Endothelial cell of umbilical vein (primary cell): ENCODE data around the gene BCAP31. TPM values are rescaled to one million over a fixed set of nuclear protein-coding genes. Genes with fewer than 3 reads are reported as not detected.

ENCODE experiments used
- BruUV-seq: library from RNA; stranded (reverse); fragments of 400-500 nt; replicated peaks from 2 replicates; lab custom pipeline; 2021; lab: Mats Ljungman, UMichigan
- CTCF ChIA-PET: fragments of 300-600, 350-600 bp; sonication (Branson Sonifier 250); formaldehyde crosslinking; loops from one replicate; lab custom pipeline; 2021; ENCODE audit warnings: antibody characterized with exemption, inconsistent platforms; lab: Charles Lee
- POLR2A ChIA-PET: fragments of 300-600, 350-600 bp; sonication (Branson Sonifier 250); formaldehyde crosslinking; loops from one replicate; lab custom pipeline; 2021; ENCODE audit warnings: antibody characterized with exemption, inconsistent platforms; lab: Charles Lee
- DNase-seq: peaks from one replicate; pipeline ENCODE4 v3.0.0-alpha.2; 2011; ENCODE audit warnings: low read depth, low spot score
- FAIRE-seq: peaks from 2 replicates; lab custom pipeline; 2011; peaks lifted over from hg19 to GRCh38; lab: Jason Lieb, UNC
- H2AFZ ChIP-seq: 2 replicates; pipeline ENCODE4 v1.6.0; 2012; ENCODE audit warnings: low read depth, low read length, control low read depth, inconsistent platforms
- H3K27ac ChIP-seq: 2 replicates; pipeline ENCODE4 v1.5.1; 2011; ENCODE audit warnings: low read depth, mild to moderate bottlenecking, control low read depth, low read length, moderate library complexity; ENCODE audit not compliant: insufficient read depth
- H3K27me3 ChIP-seq, 2 experiments: 2 replicates each; pipeline versions ENCODE4 v1.6.0 to v1.6.1; 2011; ENCODE audit warnings: low read length in 2 of 2, mixed read lengths in 1 of 2; ENCODE audit not compliant: control insufficient read depth in 2 of 2, insufficient read depth in 2 of 2
- H3K36me3 ChIP-seq, 2 experiments: 2 replicates in 1 of 2; 3 replicates in 1 of 2; pipeline ENCODE4 v1.5.1; 2011; ENCODE audit warnings: low read length in 2 of 2, mild to moderate bottlenecking in 1 of 2, moderate library complexity in 1 of 2; ENCODE audit not compliant: control insufficient read depth in 2 of 2, insufficient read depth in 2 of 2; ENCODE audit errors: extremely low read depth in 1 of 2
- H3K4me1 ChIP-seq: 3 replicates; pipeline ENCODE4 v1.5.1; 2011; ENCODE audit warnings: mild to moderate bottlenecking, low read length; ENCODE audit not compliant: control insufficient read depth, insufficient read depth; ENCODE audit errors: extremely low read depth
- H3K4me2 ChIP-seq: 2 replicates; pipeline ENCODE4 v1.6.1; 2011; ENCODE audit warnings: low read length, control low read depth, mixed read lengths; ENCODE audit not compliant: insufficient read depth
- H3K4me3 ChIP-seq, 3 experiments: fragments of 200-600 bp in 1 of 3; sonication (generic), shearing (Covaris generic) in 1 of 3; replicated peaks in 1 of 3; 2 replicates each; pipeline ENCODE4 v1.5.1; 2011 to 2016; ENCODE audit warnings: control low read depth in 3 of 3, low read length in 3 of 3, mild to moderate bottlenecking in 2 of 3, inconsistent platforms in 1 of 3, low read depth in 1 of 3, moderate library complexity in 1 of 3; ENCODE audit not compliant: insufficient read depth in 1 of 3
- H3K79me2 ChIP-seq: 2 replicates; pipeline ENCODE4 v1.6.0; 2012; ENCODE audit warnings: low read length, inconsistent platforms; ENCODE audit not compliant: control insufficient read depth, insufficient read depth
- H3K9ac ChIP-seq: replicated peaks from 2 replicates; pipeline ENCODE3; 2011; ENCODE audit warnings: low read length, control low read depth; ENCODE audit not compliant: insufficient read depth; ENCODE audit errors: extremely low read depth
- H3K9me1 ChIP-seq: replicated peaks from 3 replicates; pipeline ENCODE4 v1.6.0; 2011; ENCODE audit warnings: mild to moderate bottlenecking, low read length; ENCODE audit not compliant: control insufficient read depth, insufficient read depth; ENCODE audit errors: extremely low read depth
- H3K9me3 ChIP-seq: replicated peaks from 2 replicates; pipeline ENCODE4 v1.5.1; 2012; ENCODE audit warnings: low read length, inconsistent platforms; ENCODE audit not compliant: control insufficient read depth, insufficient read depth
- H4K20me1 ChIP-seq: replicated peaks from 2 replicates; pipeline ENCODE3; 2011; ENCODE audit warnings: mild to moderate bottlenecking, low read length; ENCODE audit not compliant: control insufficient read depth, insufficient read depth; ENCODE audit errors: extremely low read depth
- CTCF ChIP-seq, 2 donors: IDR thresholded peaks; 1 replicate in 1 of 2; 2 replicates in 1 of 2; pipeline ENCODE4 v1.5.1; 2011; ENCODE audit warnings: low read length in 2 of 2, mild to moderate bottlenecking in 2 of 2, moderate library complexity in 2 of 2, control low read depth in 1 of 2, inconsistent platforms in 1 of 2, low read depth in 1 of 2; ENCODE audit not compliant: insufficient read depth in 1 of 2; ENCODE audit errors: extremely low read depth in 1 of 2
- EZH2 ChIP-seq: IDR thresholded peaks from 2 replicates; pipeline ENCODE4 v1.6.1; 2012; ENCODE audit warnings: borderline replicate concordance, low read depth, mild to moderate bottlenecking, moderate library complexity, low read length, inconsistent platforms; ENCODE audit not compliant: severe bottlenecking
- dilution Hi-C: fragments of 300-500 bp; cut with MboI; formaldehyde crosslinking; loops from one replicate; pipeline ENCODE4 v1.15.0; 2019; ENCODE audit warnings: low sequenced_read_pairs; ENCODE audit not compliant: extremely low pct_ligation_motif_present
- intact Hi-C: fragments of 100-400 bp; cut with micrococcal nuclease; formaldehyde crosslinking; loops from one replicate; pipeline ENCODE4 v1.10.0; 2022
- polyA plus RNA-seq, 4 experiments: library from polyadenylated mRNA; depleted of rRNA in 3 of 4; stranded (reverse) in 3 of 4; unstranded in 1 of 4; fragments of >200 nt; gene quantifications; 2 replicates each; pipeline versions ENCODE4 v1.2.1 to v1.2.3, GENCODE V29; 2011 to 2012; ENCODE audit warnings: missing spikeins in 1 of 4
- total RNA-seq: library from RNA; stranded (reverse); gene quantifications from 2 replicates; pipeline ENCODE4 v1.2.3, GENCODE V29; 2021

The BCAP31 gene
- total and polyA plus RNA-seq, 2 donors (not counting 3 experiments of a cell fraction or from before 2014, with no cell fraction given), result 169 to 203 TPM

GRCh38 chrX:153651540-153652079 is 72.6 kb downstream of the BCAP31 start:
- FAIRE-seq, result peak; percentile 54
- intact Hi-C loops, result no loop called here

More at GRCh38 chrX:153651540-153652079, 72.6 kb downstream of the BCAP31 start:
- DNase-seq, result no peak
- ChIA-PET POLR2A (no interaction called here), CTCF (interaction anchor here (0.7 to 2.1 kb wide), 4 partner anchors 10 to 32 kb away, joined by 3 to 8 read pairs (median 5); no protein-coding TSS in a partner anchor)
- TF ChIP-seq EZH2 (no peak), CTCF (IDR thresholded peaks at IDR 0.05; ENCODE audit: extremely low read depth in 1 of 2, insufficient read depth in 1 of 2, low read depth in 1 of 2, low read length in 2 of 2) (peak; percentile 8 to 21)
- Histone ChIP-seq H3K4me2 (no peak overlapping the region), H4K20me1 (no peaks in the 10 kb centered on the region), H3K4me1 (no peaks in the 10 kb centered on the region), H3K9me3 (no peaks in the 10 kb centered on the region), H2AFZ (no peak overlapping the region), H3K9ac (no peak overlapping the region), H3K27me3 (peaks cover 12 to 18% of the 10 kb centered on the region in 2 experiments), H3K36me3 (no peaks in the 10 kb centered on the region), H3K4me3 (no peak overlapping the region), H3K79me2 (no peaks in the 10 kb centered on the region), H3K27ac (no peak overlapping the region), H3K9me1 (no peaks in the 10 kb centered on the region)
- dilution Hi-C loops, result no loop called here
- no TSS peak for BruUV-seq
